ENCODE data around the gene MUC2.

Gene MUC2

DNA sequence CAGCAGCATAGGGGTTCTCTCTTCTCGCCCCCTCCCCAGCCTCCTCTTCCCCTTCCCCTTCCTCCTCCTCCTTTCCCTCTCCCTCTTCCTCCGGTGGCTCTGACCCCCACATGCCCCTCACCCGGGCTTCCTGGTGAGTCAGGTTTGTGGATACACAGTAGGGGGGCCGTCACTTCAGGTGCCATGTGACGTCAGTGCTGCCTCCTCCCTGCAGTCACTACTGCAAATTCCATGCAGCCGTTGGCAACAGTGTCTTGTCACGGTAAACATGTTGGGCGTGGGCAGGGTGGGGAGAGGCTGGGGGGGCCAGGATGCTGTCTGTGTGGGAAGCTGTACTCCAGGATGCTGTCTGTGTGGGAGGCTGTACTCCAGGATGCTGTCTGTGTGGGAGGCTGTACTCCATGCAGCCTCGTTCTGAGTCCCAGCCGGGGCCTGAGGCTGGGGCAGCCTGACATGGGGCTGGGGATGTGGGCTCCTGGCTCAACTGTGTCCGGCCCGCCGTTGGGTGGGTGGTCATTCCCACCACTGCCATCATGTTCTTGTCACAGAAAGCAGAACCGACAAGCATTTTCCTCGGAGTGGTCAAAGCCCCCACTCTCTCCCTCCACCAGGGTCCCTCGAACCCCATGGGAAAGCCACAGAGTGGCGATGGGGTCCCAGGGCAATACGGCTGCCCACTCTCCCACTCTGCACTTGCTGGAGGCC lies 2.4 kb upstream of the MUC2 start:
- DNase-seq (ENCODE audit: low spot score) = no peak

- no peak for DNase-seq (ENCODE audit: low spot score)
Observed at GRCh38 chr11:1072821-1073231, 1.8 kb upstream of the MUC2 start.

DNA sequence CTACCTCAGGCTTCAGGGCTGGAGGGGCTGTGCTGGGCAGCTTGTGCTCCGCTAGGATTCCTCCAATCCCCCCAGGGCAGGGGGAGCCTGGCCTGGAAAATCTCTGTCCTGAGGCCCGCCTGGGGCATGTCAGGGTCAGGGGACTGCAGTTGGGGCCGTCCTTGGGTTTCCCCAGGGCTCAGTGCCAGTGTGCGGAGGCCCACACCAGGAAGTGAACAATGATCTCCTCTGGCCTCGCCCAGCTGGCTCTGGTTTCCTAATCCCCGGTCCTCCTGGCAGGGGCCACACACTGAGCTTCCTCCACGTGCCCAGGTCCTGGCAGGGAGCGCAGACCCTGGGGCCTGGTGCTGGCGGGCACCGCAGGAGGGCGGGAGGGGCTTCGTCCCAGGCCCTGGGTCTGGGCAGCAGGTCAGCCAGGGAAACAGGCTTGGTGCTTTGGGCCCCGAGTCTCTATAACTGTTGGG lies 1.4 kb upstream of the MUC2 start:
- DNase-seq (ENCODE audit: low spot score) = no peak

DNA sequence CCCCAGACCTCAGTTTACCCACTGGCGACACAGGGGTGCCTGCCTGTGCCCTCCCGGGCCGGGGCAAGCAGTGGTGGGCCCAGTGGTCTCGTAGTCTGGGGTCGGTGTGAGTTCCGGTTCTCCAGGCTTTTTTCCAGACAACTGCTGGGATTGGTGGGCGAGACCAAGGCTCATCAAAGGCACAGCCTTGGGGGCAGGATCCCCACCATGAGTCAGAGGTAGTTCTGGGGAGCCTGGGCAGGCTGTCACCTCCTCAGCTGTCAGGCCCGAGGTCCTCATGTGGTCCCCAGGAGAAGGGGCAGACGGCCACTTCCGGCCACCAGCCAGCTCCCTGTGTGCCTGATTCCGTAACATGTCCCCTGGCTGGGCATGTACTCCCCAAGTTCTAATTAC lies 827 bp upstream of the MUC2 start:
- DNase-seq (ENCODE audit: low spot score) = no peak

- DNase-seq (ENCODE audit: low spot score) = no peak
Observed at GRCh38 chr11:1075341-1075911, 752 bp downstream of the MUC2 start.

GRCh38 chr11:1076061-1076665 lies 1.5 kb downstream of the MUC2 start:
- DNase-seq (ENCODE audit: low spot score) = no peak

DNA sequence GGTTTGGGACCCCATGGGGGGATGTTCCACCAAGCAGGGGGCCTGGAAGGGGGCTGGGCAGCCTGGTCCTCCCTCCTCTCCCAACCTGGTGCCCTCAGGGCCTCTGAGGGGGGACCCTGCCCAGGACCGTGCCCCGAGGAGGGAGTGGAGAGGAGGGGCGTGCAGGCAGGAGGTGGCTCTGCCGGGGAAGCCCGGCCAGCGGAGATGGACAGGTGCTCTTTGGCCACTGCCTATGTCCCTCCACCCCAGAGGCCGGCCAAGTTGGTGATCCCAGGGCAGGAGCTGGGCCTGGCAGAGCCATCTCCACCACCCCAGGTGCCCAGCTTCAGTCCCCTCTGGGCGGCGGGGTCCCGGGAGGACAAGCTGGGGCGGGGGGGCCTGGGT lies 2.4 kb downstream of the MUC2 start:
- DNase-seq (ENCODE audit: low spot score) = no peak

- no peak for DNase-seq (ENCODE audit: low spot score)
Observed at GRCh38 chr11:1077417-1078119, 2.9 kb downstream of the MUC2 start.

- DNase-seq (ENCODE audit: low spot score) = no peak
Observed at GRCh38 chr11:1078191-1078601, 3.5 kb downstream of the MUC2 start.

GRCh38 chr11:1081601-1082311 lies 7.1 kb downstream of the MUC2 start:
- DNase-seq (ENCODE audit: low spot score) = no peak

DNA sequence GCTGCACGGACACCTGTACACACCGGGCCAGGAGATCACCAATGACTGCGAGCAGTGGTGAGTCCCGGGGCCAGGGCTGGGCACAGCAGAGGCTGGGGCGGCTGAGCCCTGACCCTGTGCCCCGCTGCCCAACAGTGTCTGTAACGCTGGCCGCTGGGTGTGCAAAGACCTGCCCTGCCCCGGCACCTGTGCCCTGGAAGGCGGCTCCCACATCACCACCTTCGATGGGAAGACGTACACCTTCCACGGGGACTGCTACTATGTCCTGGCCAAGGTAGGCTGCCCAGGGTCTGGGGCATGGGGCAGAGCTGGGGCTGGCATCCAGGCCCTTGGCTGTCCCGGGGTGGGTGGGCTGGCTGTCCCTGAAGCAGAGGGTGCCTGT lies 7.7 kb downstream of the MUC2 start:
- no peak for DNase-seq (ENCODE audit: low spot score)

DNA sequence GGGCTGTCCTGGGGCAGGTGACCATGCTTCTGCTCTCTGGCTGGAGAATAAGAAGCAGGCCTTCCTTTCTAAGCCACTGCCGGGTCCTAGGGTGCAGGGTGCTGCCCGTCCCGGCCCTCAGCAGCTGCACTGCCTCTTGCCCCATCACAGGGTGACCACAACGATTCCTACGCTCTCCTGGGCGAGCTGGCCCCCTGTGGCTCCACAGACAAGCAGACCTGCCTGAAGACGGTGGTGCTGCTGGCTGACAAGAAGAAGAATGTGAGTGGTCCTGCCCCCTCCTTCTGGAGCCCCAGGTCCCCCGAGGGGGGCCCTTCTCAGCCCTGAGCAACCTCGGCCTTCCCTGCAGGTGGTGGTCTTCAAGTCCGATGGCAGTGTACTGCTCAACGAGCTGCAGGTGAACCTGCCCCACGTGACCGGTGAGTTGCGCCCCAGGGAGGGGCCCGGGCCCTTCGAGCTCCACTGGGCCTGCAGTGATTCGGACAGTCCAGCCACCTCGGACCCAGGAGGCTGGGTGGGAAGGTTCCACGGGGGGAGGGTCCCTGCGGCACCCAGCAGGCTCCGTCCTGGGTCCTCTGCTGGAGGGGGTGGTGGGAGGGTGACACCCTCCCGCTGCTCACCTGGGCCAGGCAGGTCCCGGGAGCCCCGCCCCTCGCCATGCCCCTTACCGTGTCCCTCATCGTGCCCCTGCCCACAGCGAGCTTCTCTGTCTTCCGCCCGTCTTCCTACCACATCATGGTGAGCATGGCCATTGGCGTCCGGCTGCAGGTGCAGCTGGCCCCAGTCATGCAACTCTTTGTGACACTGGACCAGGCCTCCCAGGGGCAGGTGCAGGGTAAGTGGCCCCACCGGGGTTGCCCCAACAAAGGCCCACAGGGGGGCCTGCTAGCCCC lies 8.3 kb downstream of the MUC2 start:
- no peak for DNase-seq (ENCODE audit: low spot score)

DNA sequence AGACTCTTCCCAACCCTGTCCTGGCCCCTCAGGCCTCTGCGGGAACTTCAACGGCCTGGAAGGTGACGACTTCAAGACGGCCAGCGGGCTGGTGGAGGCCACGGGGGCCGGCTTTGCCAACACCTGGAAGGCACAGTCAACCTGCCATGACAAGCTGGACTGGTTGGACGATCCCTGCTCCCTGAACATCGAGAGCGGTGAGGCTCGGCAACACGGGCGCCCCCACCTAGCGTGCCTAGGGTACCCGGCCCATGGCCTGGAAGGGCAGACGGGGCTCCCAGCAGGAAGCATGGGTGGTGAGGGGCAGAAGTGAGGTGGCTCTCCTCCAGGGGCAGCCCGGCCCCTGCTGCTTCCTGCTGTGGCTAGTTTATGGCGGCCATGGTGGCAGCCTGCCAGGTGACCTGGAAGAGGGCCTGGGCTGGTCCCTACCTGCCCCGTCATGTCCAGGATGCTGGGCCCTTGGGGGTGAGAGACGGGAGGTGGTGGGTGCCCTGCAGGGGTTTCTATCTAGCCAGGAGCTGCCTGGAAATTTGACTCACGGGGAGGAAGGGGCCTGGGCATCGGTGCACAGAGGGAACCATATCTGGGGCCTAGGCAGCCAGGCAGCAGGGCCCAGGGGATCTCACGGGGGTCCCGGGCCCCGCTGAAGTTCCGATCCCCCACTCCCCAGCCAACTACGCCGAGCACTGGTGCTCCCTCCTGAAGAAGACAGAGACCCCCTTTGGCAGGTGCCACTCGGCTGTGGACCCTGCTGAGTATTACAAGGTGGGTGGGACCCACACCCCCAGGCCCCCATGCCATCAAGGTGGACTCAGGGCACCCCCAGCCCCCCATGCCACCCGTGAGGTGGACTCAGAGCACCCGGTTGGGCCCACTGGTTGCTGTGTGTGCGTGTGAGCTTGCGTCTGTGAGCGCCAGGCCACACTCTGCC lies 9.2 kb downstream of the MUC2 start:
- no peak for DNase-seq (ENCODE audit: low spot score)

DNA sequence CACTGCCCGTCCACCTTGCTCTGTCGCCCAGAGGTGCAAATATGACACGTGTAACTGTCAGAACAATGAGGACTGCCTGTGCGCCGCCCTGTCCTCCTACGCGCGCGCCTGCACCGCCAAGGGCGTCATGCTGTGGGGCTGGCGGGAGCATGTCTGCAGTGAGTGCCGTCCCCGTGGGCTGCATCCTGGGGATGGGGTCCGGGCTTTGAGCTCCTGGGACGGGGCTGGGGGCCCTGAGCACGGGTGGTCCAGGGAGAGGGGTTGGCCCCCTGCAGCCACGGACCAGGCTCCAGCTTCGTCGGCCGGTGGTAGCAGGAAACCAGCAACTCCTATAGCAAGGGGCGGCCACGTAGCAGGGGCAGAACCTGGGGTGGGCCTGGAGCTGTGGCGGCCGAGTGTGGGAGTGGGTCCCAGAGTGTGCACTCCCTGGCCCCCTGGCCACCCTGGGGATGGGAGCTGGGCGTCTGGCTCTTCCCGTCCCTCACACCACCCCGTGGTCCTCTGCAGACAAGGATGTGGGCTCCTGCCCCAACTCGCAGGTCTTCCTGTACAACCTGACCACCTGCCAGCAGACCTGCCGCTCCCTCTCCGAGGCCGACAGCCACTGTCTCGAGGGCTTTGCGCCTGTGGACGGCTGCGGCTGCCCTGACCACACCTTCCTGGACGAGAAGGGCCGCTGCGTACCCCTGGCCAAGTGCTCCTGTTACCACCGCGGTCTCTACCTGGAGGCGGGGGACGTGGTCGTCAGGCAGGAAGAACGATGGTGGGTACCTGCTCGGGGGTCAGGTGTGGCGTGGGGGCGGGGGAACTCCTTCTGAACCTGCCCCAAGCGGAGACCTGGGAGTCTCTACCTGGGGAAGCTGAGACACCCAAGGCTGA lies 10.1 kb downstream of the MUC2 start:
- no peak for DNase-seq (ENCODE audit: low spot score)

GRCh38 chr11:1085440-1086170 lies 10.9 kb downstream of the MUC2 start:
- DNase-seq (ENCODE audit: low spot score) = no peak

DNA sequence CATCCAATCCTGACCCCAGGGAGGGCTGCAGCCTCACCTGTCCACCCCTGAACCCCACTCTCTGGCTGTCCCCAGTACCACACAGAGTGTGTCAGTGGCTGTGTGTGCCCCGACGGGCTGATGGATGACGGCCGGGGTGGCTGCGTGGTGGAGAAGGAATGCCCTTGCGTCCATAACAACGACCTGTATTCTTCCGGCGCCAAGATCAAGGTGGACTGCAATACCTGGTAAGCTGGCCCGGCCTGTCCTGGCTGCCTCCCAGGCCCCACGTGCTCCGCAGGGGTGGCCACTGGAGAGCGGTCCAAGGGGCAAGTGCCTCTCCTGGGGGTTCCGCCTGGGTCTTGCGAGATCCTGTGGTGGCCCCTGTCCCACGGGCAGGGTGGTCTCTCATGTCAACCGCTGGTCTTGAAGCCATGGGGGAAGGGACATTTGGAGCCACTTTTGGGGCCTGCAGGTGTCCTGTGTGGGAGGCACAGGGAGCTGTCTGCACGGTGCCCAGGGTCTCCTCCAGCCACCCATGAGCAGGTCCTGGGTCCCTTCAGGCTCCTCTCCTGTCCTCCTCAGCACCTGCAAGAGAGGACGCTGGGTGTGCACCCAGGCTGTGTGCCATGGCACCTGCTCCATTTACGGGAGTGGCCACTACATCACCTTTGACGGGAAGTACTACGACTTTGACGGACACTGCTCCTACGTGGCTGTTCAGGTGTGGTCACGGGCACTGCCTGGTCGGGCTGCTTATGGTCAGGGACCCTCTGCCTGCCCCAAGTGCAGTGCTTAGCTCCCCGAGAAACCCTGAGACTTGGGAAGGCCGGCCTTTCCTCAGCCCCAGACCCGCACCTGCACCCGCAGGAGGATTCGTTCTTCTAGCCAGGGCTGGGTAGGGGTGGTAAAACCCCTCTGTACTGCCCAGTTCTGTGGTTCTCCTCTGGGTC lies 11.8 kb downstream of the MUC2 start:
- no peak for DNase-seq (ENCODE audit: low spot score)

DNA sequence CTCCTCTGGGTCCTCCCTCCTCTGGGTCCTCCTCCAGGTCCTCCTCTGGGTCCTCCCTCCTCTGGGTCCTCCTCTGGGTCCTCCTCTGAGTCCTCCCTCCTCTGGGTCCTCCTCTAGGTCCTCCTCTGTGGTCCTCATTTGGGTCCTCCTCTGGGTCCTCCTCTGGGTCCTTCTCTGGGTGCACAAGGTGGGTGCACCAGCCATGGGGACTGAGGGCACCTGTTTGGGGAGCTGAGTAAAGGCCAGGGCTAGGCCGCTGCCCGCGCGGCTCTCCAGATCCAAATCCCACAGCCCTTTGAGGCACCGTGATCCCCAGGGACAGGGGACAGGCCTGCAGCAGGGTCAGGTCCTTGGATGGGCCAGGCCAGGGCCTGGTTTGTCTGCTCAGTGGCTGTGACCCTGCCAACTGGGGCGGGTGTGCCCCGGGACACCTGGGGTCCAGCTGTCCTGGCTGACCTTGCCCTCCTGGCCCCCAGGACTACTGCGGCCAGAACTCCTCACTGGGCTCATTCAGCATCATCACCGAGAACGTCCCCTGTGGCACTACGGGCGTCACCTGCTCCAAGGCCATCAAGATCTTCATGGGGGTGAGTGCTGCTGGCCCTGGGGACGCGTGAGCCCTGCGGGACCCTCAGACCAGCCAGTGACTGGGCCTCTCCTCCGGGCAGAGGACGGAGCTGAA lies 12.7 kb downstream of the MUC2 start:
- no peak for DNase-seq (ENCODE audit: low spot score)
